HepG2 (cell line): ENCODE results near the gene TREML4.

Experiments
- ARNT2 ChIP-seq: sonication (generic); formaldehyde crosslinking; IDR thresholded peaks from 2 replicates; pipeline ENCODE4 v1.8.0; 2022; ENCODE audit warnings: mild to moderate bottlenecking, low read depth, missing genetic modification reagents, moderate library complexity
- CBFB ChIP-seq: sonication (generic); formaldehyde crosslinking; IDR thresholded peaks from 2 replicates; pipeline ENCODE4 v1.4.0; 2020; ENCODE audit warnings: missing genetic modification reagents
- EP300 ChIP-seq, 3 experiments: sonication (generic) in 1 of 3; formaldehyde crosslinking in 1 of 3; IDR thresholded peaks; 2 replicates each; pipeline versions ENCODE4 v1.5.1 to v1.6.1; 2011 to 2020; ENCODE audit warnings: low read depth in 2 of 3, low read length in 2 of 3, borderline replicate concordance in 1 of 3, improper control_type of control experiment in 1 of 3, mild to moderate bottlenecking in 1 of 3, missing genetic modification reagents in 1 of 3, moderate library complexity in 1 of 3
- FOXA1 ChIP-seq, 2 experiments: fragments of 450-650 bp in 1 of 2; sonication (generic) in 1 of 2; formaldehyde crosslinking in 1 of 2; IDR thresholded peaks; 2 replicates each; pipeline versions ENCODE4 v1.4.0 to v1.6.1; 2016 to 2020; ENCODE audit warnings: missing genetic modification reagents in 1 of 2
- HCFC1 ChIP-seq: fragments of 150-350 bp; IDR thresholded peaks from 2 replicates; pipeline ENCODE4 v1.6.1; 2014; ENCODE audit warnings: low read depth, low read length
- MATR3 ChIP-seq: sonication (generic); formaldehyde crosslinking; IDR thresholded peaks from 2 replicates; pipeline ENCODE4 v1.4.0; 2020; ENCODE audit warnings: missing genetic modification reagents
- PAWR ChIP-seq: sonication (generic); formaldehyde crosslinking; IDR thresholded peaks from 2 replicates; pipeline ENCODE4 v1.4.0; 2020; ENCODE audit warnings: missing genetic modification reagents, mild to moderate bottlenecking, borderline replicate concordance
- TBP ChIP-seq: sonication (generic); formaldehyde crosslinking; IDR thresholded peaks from 2 replicates; pipeline ENCODE4 v1.5.0; 2020; ENCODE audit warnings: missing genetic modification reagents
- TF ChIP-seq, protein P1 (sequence below): sonication (generic); formaldehyde crosslinking; IDR thresholded peaks from 2 replicates; pipeline ENCODE4 v1.5.1; 2020; ENCODE audit warnings: mild to moderate bottlenecking, missing genetic modification reagents, borderline replicate concordance
- TF ChIP-seq, protein P2 (sequence below): IDR thresholded peaks from 2 replicates; pipeline ENCODE4 v1.6.1; 2016; ENCODE audit warnings: low read depth, control low read depth
- TF ChIP-seq, protein P3 (sequence below): sonication (generic); formaldehyde crosslinking; IDR thresholded peaks from 2 replicates; pipeline ENCODE4 v1.4.0; 2020; ENCODE audit warnings: missing genetic modification reagents

GRCh38 chr6:41247882-41248705, 19.9 kb downstream of the TREML4 start:
- TF ChIP-seq FOXA1 (IDR thresholded peaks at IDR 0.05) (no peak), FOXA1 (CRISPR knock-in tag; IDR thresholded peaks at IDR 0.05) (no peak), TBP (CRISPR knock-in tag) (no peak), HCFC1 (no peak), EP300 (IDR thresholded peaks at IDR 0.05; ENCODE audit: low read depth in 2 of 2, low read length in 2 of 2) (no peak), EP300 (CRISPR knock-in tag; IDR thresholded peaks at IDR 0.05; ENCODE audit: borderline replicate concordance) (no peak), PAWR (CRISPR knock-in tag) (no peak), ARNT2 (CRISPR knock-in tag) (no peak), CBFB (CRISPR knock-in tag) (no peak), MATR3 (CRISPR knock-in tag) (no peak)
- TF ChIP-seq, protein P1, sequence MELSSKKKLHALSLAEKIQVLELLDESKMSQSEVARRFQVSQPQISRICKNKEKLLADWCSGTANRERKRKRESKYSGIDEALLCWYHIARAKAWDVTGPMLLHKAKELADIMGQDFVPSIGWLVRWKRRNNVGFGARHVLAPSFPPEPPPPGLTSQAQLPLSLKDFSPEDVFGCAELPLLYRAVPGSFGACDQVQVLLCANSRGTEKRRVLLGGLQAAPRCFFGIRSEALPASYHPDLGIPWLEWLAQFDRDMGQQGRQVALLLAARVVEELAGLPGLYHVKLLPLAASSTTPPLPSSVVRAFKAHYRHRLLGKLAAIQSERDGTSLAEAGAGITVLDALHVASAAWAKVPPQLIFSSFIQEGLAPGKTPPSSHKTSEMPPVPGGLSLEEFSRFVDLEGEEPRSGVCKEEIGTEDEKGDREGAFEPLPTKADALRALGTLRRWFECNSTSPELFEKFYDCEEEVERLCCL (CRISPR knock-in tag) = no peak
- TF ChIP-seq, protein P2, sequence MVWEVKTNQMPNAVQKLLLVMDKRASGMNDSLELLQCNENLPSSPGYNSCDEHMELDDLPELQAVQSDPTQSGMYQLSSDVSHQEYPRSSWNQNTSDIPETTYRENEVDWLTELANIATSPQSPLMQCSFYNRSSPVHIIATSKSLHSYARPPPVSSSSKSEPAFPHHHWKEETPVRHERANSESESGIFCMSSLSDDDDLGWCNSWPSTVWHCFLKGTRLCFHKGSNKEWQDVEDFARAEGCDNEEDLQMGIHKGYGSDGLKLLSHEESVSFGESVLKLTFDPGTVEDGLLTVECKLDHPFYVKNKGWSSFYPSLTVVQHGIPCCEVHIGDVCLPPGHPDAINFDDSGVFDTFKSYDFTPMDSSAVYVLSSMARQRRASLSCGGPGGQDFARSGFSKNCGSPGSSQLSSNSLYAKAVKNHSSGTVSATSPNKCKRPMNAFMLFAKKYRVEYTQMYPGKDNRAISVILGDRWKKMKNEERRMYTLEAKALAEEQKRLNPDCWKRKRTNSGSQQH (CRISPR knock-in tag) = no peak
- TF ChIP-seq, protein P3, sequence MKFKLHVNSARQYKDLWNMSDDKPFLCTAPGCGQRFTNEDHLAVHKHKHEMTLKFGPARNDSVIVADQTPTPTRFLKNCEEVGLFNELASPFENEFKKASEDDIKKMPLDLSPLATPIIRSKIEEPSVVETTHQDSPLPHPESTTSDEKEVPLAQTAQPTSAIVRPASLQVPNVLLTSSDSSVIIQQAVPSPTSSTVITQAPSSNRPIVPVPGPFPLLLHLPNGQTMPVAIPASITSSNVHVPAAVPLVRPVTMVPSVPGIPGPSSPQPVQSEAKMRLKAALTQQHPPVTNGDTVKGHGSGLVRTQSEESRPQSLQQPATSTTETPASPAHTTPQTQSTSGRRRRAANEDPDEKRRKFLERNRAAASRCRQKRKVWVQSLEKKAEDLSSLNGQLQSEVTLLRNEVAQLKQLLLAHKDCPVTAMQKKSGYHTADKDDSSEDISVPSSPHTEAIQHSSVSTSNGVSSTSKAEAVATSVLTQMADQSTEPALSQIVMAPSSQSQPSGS = no peak
